OCI-LY7 (cell line): Measurements from ENCODE around the gene ZNF555.

ENCODE experiments used
- CTCF ChIP-seq: fragments of 200-600 bp; sonication (generic); conservative IDR thresholded peaks from 2 replicates; pipeline ENCODE4 v1.5.1; 2014; ENCODE audit warnings: mild to moderate bottlenecking, antibody characterized with exemption, low read length, moderate library complexity, mixed read lengths
- EZH2phosphoT487 ChIP-seq: fragments of 200-600 bp; sonication (generic); IDR thresholded peaks from 2 replicates; pipeline ENCODE4 v1.6.1; 2018; ENCODE audit warnings: low read depth, borderline replicate concordance, mild to moderate bottlenecking, mixed run types, antibody characterized with exemption, low read length, moderate library complexity, mixed read lengths

GRCh38 chr19:2902590-2903218, 61.4 kb downstream of the ZNF555 start:
- TF ChIP-seq CTCF (no peak), EZH2phosphoT487 (no peak)
